GM23248 (cell line): ENCODE results near the gene SPTAN1. TPM values are rescaled to one million over a fixed set of nuclear protein-coding genes. Genes with fewer than 3 reads are reported as not detected.

ENCODE experiments used
- DNase-seq: peaks from one replicate; pipeline ENCODE4 v3.0.0-alpha.2; 2015
- H2AFZ ChIP-seq: fragments of 200-600 bp; sonication (generic); 2 replicates; pipeline ENCODE4 v1.6.1; 2016; ENCODE audit warnings: antibody characterized with exemption
- H3F3A ChIP-seq: fragments of 200-600 bp; sonication (generic); 2 replicates; pipeline ENCODE4 v1.6.1; 2016; ENCODE audit warnings: mild to moderate bottlenecking, antibody characterized with exemption, mixed run types; ENCODE audit not compliant: insufficient read depth
- H3K27ac ChIP-seq: fragments of 200-600 bp; sonication (generic); 2 replicates; pipeline ENCODE4 v1.5.1; 2016; ENCODE audit warnings: mild to moderate bottlenecking
- H3K27me3 ChIP-seq: fragments of 200-600 bp; sonication (generic); replicated peaks from 2 replicates; pipeline ENCODE4 v1.6.1; 2016; ENCODE audit warnings: mild to moderate bottlenecking; ENCODE audit not compliant: insufficient read depth
- H3K36me3 ChIP-seq: fragments of 200-600 bp; sonication (generic); 2 replicates; pipeline ENCODE4 v1.6.1; 2016; ENCODE audit warnings: low read depth, mild to moderate bottlenecking
- H3K4me1 ChIP-seq: fragments of 200-600 bp; sonication (generic); 2 replicates; pipeline ENCODE4 v1.6.1; 2016; ENCODE audit warnings: mild to moderate bottlenecking; ENCODE audit not compliant: insufficient read depth
- H3K4me2 ChIP-seq: fragments of 200-600 bp; sonication (generic); one replicate; pipeline ENCODE4 v1.6.1; 2016; ENCODE audit warnings: mild to moderate bottlenecking; ENCODE audit not compliant: unreplicated experiment
- H3K4me3 ChIP-seq: fragments of 200-600 bp; sonication (generic); 2 replicates; pipeline ENCODE4 v1.5.1; 2016; ENCODE audit warnings: mild to moderate bottlenecking
- H3K79me2 ChIP-seq: fragments of 200-600 bp; sonication (generic); 2 replicates; pipeline ENCODE4 v1.6.1; 2016; ENCODE audit warnings: mild to moderate bottlenecking; ENCODE audit not compliant: insufficient read depth
- H3K9ac ChIP-seq: fragments of 200-600 bp; sonication (generic); 2 replicates; pipeline ENCODE4 v1.6.1; 2016; ENCODE audit warnings: mild to moderate bottlenecking
- H3K9me2 ChIP-seq: fragments of 200-600 bp; sonication (generic); 2 replicates; pipeline ENCODE4 v1.6.1; 2016; ENCODE audit warnings: mixed run types, mild to moderate bottlenecking, moderate library complexity; ENCODE audit not compliant: insufficient read depth
- H3K9me3 ChIP-seq: fragments of 200-600 bp; sonication (generic); one replicate; pipeline ENCODE4 v1.6.1; 2017; ENCODE audit warnings: low read depth
- H4K20me1 ChIP-seq: fragments of 200-600 bp; sonication (generic); 2 replicates; pipeline ENCODE4 v1.6.0; 2016; ENCODE audit not compliant: insufficient read depth
- EZH2 ChIP-seq: fragments of 200-600 bp; sonication (generic); IDR thresholded peaks from 2 replicates; pipeline ENCODE4 v1.6.1; 2018; ENCODE audit warnings: antibody characterized with exemption, mild to moderate bottlenecking; ENCODE audit not compliant: insufficient read depth, poor library complexity, severe bottlenecking
- EZH2phosphoT487 ChIP-seq: fragments of 200-600 bp; sonication (generic); IDR thresholded peaks from 2 replicates; pipeline ENCODE4 v1.6.1; 2018; ENCODE audit warnings: antibody characterized with exemption, moderate library complexity, mild to moderate bottlenecking, low read depth; ENCODE audit not compliant: insufficient read depth
- WGBS, 2 experiments: methylation state at CpG; one replicate each; pipeline ENCODE4 v1.1.6; 2015 to 2017; ENCODE audit warnings: low lambda C conversion rate in 2 of 2, low coverage in 1 of 2; ENCODE audit errors: missing lambda C conversion rate in 2 of 2; 5-methylcytosine and 5-hydroxymethylcytosine counted together
- in situ Hi-C: fragments of 300-500 bp; cut with MboI; formaldehyde crosslinking; loops from 2 replicates; pipeline ENCODE4 v1.15.0; 2020
- polyA plus RNA-seq: library from polyadenylated mRNA; unstranded; fragments of >200 nt; fragmentation: Nextera tagmentation; extraction: Ambion mirVana; gene quantifications from 2 replicates; pipeline ENCODE4 v1.2.1, GENCODE V29; 2016
- total RNA-seq: library from RNA; depleted of rRNA; stranded (reverse); fragments of >200 nt; shearing (Covaris generic); gene quantifications from 2 replicates; pipeline ENCODE4 v1.2.3, GENCODE V29; 2014

Gene SPTAN1
- total and polyA plus RNA-seq, 2 experiments from 2014 or later: 144 to 275 TPM

DNA sequence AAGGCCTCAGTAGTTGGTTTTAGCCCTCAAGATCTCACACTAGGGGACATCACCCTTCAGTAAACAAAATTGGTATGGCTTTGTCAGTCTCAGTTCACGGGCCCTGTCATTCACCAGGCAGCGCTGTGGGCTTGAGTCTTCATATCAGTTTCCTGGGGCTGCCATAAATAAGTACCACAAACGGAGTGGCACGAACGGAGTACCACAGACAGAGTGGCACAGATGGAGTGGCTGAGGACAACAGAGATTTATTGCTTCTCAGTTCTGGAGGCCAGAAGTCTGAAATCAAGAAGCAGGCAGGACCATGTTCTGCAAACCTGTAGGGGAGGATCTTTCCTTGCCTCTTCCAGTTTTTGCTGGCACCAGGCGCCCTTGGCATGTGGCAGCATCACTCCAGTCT is 66.7 kb downstream of the SPTAN1 start:
- no peak overlapping the region for H3K4me3 ChIP-seq
- H3K36me3 ChIP-seq: peaks cover 92% of the 10 kb centered on the region
- no peaks in the 10 kb centered on the region for H3K27me3 ChIP-seq
- no peak for DNase-seq
- H3K4me1 ChIP-seq: no peaks in the 10 kb centered on the region
- H3K9me3 ChIP-seq: no peaks in the 10 kb centered on the region
- TF ChIP-seq EZH2 (no peak), EZH2phosphoT487 (no peak)
- peaks cover 35% of the 10 kb centered on the region for H3F3A ChIP-seq
- no peak overlapping the region for H3K9ac ChIP-seq
- WGBS, 2 experiments: 93 to 96% methylated on average over 6 of the region's 6 CpGs
- no peak overlapping the region for H3K27ac ChIP-seq
- no peaks in the 10 kb centered on the region for H3K9me2 ChIP-seq
- in situ Hi-C loops: no loop called here
- H3K79me2 ChIP-seq: no peaks in the 10 kb centered on the region; the same call in 1 of the 2 replicates
- H3K4me2 ChIP-seq: no peak overlapping the region
- no peaks in the 10 kb centered on the region for H4K20me1 ChIP-seq
- H2AFZ ChIP-seq: no peak overlapping the region

DNA sequence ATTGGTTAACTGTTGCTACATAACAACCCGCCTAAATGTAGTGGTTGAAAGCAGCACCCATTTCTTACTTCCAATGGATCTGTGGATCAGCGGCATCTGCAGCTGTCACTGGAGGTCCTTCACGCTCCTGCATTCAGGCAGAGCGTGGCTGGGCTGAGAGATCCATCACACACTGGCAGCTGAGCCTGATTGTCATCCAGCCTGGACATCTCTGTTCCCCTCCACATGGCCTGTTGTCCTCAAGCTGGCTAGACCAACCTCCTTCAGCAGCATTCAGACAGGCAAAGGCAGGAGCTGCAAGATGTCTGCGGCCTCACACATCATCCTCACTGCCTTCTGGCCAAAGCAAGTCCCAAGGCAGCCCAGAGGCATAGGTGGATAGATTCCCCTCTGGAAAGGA is 67.4 kb downstream of the SPTAN1 start:
- Histone ChIP-seq H3K4me3 (no peak overlapping the region), H3K27me3 (no peaks in the 10 kb centered on the region), H3F3A (peaks cover 33% of the 10 kb centered on the region), H3K27ac (no peak overlapping the region), H3K79me2 (no peaks in the 10 kb centered on the region; the same call in 1 of the 2 replicates), H3K36me3 (peaks cover 92% of the 10 kb centered on the region), H3K9ac (no peak overlapping the region), H3K4me1 (no peaks in the 10 kb centered on the region), H4K20me1 (no peaks in the 10 kb centered on the region), H3K9me3 (no peaks in the 10 kb centered on the region), H3K9me2 (no peaks in the 10 kb centered on the region), H3K4me2 (no peak overlapping the region), H2AFZ (no peak overlapping the region)
- WGBS, 2 experiments: 94 to 96% methylated on average over 5 of the region's 5 CpGs
- in situ Hi-C loops: no loop called here
- TF ChIP-seq EZH2phosphoT487 (no peak), EZH2 (no peak)
- DNase-seq: no peak

DNA sequence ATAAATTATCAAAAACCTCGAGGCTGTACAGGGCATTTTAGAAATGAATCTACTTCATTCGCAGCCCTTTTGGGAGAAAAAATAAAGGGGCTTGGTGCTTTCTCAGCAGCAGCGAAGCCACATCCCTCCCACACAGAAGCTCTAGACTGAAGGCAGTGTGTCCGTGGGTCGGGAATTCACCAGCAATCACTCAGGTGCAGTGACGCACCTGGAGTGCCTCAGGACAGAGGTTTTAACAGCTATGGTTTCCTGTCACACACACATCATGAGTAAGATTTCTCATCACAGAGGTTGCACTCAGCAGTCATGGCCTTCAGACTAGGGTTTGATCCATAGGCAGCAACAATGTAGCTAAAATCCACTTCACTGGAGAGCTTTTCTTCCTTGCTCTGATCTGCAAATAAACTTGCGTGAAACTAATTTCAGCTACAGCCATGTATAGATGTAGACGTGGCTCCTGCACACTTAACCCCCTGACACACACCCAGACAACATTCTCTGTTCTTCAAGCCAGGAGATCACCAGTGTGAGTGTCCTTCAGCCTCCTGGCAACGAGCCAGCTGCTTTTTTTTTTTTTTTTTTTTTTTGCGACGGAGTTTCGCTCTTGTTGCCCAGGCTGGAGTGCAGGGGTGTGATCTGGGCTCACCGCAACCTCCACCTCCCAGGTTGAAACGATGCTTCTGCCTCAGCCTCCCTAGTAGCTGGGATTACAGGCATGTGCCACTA is 69.5 kb downstream of the SPTAN1 start:
- peaks cover 91% of the 10 kb centered on the region for H3K36me3 ChIP-seq

DNA sequence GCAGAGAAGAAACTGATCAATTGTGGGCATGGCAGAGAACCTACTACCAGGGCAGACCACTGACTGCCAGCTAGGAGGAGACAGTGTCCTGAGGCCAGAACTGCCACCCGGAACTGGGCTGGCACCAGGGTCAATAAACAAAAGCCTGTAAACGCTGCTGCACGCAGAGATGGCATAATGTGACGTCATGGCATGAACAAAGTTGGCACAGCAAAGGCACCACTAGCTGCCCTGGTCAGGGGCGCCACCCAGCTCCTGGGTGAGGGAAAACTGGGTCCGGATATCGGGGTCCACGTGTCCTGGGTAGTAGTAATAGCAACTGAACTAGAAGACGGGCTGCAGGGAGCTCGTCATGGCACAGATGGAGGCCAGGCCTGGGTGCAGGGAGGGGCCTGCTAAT is 72.2 kb downstream of the SPTAN1 start:
- H3K4me1 ChIP-seq: no peaks in the 10 kb centered on the region
- 75 to 76% methylated on average over 10 of the region's 10 CpGs for WGBS, 2 experiments
- TF ChIP-seq EZH2phosphoT487 (no peak), EZH2 (no peak)
- H3F3A ChIP-seq: peaks cover 47% of the 10 kb centered on the region
- no peaks in the 10 kb centered on the region for H3K79me2 ChIP-seq
- H3K27ac ChIP-seq: no peak overlapping the region
- H3K4me3 ChIP-seq: no peak overlapping the region
- H2AFZ ChIP-seq: no peak overlapping the region
- H3K9me2 ChIP-seq: no peaks in the 10 kb centered on the region
- no peaks in the 10 kb centered on the region for H3K27me3 ChIP-seq
- peaks cover 80% of the 10 kb centered on the region for H3K36me3 ChIP-seq
- H3K4me2 ChIP-seq: no peak overlapping the region
- no peaks in the 10 kb centered on the region for H3K9me3 ChIP-seq
- DNase-seq: no peak
- no peaks in the 10 kb centered on the region for H4K20me1 ChIP-seq
- no peak overlapping the region for H3K9ac ChIP-seq
- in situ Hi-C loops: no loop called here

More for the DNA sequence above, 69.5 kb downstream of the SPTAN1 start:
- Histone ChIP-seq H3K9me3 (no peaks in the 10 kb centered on the region), H3K4me1 (no peaks in the 10 kb centered on the region), H2AFZ (no peak overlapping the region), H3K27me3 (no peaks in the 10 kb centered on the region), H4K20me1 (no peaks in the 10 kb centered on the region), H3K9ac (no peak overlapping the region), H3K9me2 (no peaks in the 10 kb centered on the region), H3K79me2 (no peaks in the 10 kb centered on the region; the same call in 1 of the 2 replicates), H3K4me3 (no peak overlapping the region), H3K27ac (no peak overlapping the region), H3K4me2 (no peak overlapping the region), H3F3A (peaks cover 40% of the 10 kb centered on the region)
- WGBS, 2 experiments: 62 to 69% methylated on average over 14 of the region's 14 CpGs
- no peak for DNase-seq
- no peak for TF ChIP-seq EZH2phosphoT487
- no peak for TF ChIP-seq EZH2
- in situ Hi-C loops: no loop called here
